ACHN (cell line): ENCODE measurements around the gene OR5C1.

ENCODE experiments used
- DNase-seq: peaks from one replicate; pipeline ENCODE4 v3.0.0-alpha.2; 2015
- in situ Hi-C: cut with HindIII; loops from 2 replicates; pipeline ENCODE4 v1.10.0; 2017; ENCODE audit warnings: low sequenced_read_pairs, low pct_ligation_motif_present, low pct_unique_long_range_greater_than_20kb

OR5C1 gene

DNA sequence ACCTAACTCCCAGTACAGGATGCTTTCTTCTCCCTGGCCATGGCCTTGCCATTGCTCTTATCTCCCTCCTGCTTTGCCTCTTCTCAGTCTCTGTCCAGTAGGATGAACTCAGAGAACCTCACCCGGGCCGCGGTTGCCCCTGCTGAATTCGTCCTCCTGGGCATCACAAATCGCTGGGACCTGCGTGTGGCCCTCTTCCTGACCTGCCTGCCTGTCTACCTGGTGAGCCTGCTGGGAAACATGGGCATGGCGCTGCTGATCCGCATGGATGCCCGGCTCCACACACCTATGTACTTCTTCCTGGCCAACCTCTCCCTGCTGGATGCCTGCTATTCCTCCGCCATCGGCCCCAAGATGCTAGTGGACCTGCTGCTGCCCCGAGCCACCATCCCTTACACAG, at the start of gene OR5C1:
Gene OR5C1 (plus strand): TSS at position 103 of the 400 bp plus-strand sequence. CDS start 0 bp downstream, at position 103.
- in situ Hi-C loops, result no loop called here

DNA sequence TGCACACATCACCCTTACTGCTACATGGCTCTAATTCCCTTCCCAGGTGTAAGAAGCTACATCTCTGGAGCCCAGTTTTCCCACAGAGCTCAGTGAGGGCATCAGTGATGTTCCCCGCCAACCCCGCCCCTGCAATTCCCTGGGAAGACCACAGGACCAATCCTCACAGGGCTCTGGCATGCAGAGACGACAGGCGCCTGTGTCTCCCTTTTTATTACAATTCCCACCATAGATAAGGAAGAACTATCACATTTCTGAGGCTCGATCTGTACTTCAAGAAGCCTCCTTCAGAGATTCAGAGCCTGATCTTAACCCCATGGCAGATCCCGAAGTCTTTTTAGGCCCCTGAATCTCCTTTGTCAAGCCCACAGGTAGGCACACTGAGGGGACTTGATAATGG, 46.7 kb upstream of the OR5C1 start, which contains the start of gene OR1L6:
Gene OR1L6 (plus strand): TSS at position 301 of the 400 bp plus-strand sequence. CDS start 7,545 bp downstream, outside the sequence.
- in situ Hi-C loops, result no loop called here
- no peak for DNase-seq

More for the DNA sequence above, at the start of gene OR5C1:
- DNase-seq, result no peak

GRCh38 chr9:122754825-122755224, 33.9 kb upstream of the OR5C1 start:
- no peak for DNase-seq

DNA sequence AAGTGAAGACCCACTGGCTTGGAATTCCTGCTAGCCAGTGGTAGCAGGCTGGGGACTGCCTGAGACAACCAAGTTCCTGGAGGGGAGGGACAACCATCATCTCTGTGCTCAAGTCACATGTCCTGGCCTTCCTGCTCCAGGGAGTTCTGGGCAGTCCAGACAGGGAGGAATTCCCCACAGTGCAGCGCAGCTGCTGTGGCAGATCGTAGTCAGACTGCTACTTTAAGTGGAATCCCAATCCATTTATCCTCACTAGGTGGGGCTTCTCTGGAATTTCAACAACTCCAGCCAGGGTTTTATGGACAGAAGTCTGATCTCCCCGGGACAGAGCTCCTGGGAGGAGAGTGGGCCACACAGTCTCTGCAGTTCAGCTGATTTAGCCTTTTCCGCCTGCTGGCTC, 20.9 kb upstream of the OR5C1 start:
- in situ Hi-C loops, result no loop called here
- DNase-seq, result no peak

More at GRCh38 chr9:122754825-122755224, 33.9 kb upstream of the OR5C1 start:
- in situ Hi-C loops, result no loop called here

- no peak for DNase-seq
- in situ Hi-C loops, result no loop called here
These were observed 11.7 kb upstream of the OR5C1 start for GRCh38 chr9:122777052-122777451.

DNA sequence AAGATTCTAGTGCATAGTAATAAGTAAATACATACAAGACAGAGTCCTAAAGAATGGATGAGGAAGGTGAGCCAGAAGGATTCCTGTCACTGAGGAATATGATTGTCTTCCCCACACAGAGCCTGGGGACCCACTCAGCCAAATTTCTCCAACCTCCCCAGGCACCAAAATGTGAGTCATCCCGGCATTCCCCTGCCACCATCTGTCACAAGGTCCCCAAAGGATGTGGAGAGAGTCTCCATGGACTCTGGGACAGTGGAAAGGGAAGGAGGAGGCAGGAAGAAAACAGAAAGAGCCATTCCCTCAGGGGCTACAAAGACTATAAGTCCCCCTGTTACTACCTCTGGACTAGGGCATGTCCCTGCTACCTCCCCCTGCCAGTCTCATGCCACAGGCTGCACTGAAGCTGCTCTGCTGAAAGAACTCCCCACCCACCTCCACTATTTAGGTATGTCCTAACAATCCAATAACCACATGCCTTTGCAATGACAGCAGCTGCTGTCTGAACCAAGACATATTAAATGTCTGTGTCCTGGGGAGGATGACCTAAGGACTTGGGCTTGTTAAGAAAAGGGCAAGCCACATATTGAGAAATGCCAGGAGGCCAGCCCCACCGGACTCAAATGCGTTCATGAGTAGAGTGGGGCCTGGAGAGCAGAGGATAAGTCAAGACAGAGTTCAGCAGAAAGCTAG, 10.7 kb upstream of the OR5C1 start:
- no peak for DNase-seq
- in situ Hi-C loops, result no loop called here

- no peak for DNase-seq
- in situ Hi-C loops, result no loop called here
These were observed 9.6 kb upstream of the OR5C1 start for GRCh38 chr9:122779181-122779580.

DNA sequence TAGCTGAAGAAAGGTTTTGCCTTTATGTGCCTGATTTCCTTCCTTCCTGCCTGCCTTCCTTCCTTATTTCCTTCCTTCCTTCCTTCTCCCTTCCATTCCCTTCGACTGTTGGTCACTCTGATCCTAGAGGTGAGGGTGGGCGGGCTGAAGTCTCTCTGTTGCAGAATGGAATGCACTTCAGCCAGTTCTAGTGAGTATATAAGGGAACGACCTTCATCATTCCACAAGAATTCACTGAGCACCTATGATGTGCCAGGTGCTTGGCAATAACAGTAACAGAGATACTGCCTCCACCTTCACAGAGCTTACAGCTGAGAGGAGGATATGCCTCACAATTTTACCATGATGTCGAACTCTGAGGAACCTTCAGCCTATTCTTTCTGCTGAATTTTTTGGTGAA, 8.7 kb upstream of the OR5C1 start:
- no peak for DNase-seq
- in situ Hi-C loops, result no loop called here

- in situ Hi-C loops, result no loop called here
- no peak for DNase-seq
These were observed 7.1 kb upstream of the OR5C1 start for GRCh38 chr9:122781671-122782070.

DNA sequence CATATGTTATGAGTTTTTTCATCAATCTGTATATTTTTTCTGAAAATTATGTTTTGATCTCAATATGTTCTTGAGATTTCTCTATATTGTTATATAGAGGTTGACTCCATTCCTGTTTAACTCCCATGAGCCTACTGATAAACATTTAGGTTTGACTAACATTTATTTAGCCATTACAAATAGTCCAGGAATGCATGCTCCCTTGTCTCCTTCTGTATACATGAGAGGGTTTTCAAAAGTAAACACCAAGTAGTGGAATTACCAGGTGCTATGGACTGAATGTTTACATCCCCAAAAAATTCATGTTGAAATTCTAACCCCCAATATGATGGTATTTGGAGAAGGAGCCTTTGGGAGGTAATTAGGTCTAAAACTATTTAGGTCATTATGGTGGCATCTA, 3.5 kb upstream of the OR5C1 start:
- DNase-seq, result no peak
- in situ Hi-C loops, result no loop called here

DNA sequence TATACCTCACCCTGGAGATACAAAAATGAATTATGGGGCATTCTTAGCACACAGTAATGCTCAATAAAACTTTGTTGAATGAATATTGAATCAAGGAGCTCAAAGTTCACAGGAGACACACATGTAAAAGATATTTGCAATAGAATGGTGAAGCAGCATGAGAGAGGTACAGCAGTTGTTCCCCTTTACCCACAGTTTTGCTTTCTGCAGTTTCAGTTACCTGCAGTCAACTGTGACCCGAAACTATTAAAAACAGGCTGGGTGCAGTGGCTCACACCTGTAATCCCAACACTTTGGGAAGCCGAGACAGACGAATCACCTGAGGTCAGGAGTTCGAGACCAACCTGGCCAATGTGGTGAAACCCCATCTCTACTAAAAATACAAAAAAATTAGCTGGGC, 2.4 kb upstream of the OR5C1 start:
- DNase-seq, result no peak
- in situ Hi-C loops, result no loop called here

GRCh38 chr9:122789256-122790046, 718 bp downstream of the OR5C1 start:
- in situ Hi-C loops, result no loop called here
- no peak for DNase-seq

GRCh38 chr9:122791872-122792669, 3.3 kb downstream of the OR5C1 start:
- DNase-seq, result no peak
- in situ Hi-C loops, result no loop called here

DNA sequence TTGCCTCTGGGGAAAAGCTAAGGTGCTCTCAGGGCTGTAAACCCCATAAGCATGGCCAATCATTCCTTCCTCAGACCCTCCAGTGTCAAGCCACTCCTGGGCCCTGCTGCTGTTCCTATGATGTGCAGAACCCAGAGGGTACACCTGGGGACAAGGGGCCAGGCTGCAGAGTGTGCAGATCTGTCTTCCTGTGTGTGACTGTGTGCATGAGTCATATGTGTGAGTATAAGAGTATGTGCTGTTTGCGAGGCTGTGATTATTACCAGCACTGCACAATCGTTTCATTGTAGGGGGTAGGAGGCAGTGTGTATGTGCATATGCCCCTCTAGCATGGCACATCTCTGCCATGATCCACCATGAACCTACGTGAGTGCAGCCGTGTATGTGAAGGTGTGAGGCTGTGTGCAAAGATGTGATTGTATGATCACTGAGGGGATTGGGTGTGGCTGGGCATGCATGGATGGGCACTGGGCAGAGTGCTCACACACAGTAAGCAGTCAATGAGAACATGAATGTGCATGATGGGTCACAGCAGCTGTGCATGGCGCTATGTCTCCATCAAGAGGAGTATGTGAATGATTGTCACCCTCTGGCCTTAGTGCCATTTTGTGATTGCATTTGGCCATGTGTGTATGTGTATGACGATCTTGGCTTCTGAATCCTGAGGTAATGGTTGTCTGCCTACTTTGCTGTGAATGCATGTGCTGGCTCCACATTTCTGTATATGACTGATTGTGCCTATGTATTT, 8.8 kb downstream of the OR5C1 start:
- in situ Hi-C loops, result no loop called here
- DNase-seq, result no peak

GRCh38 chr9:122800066-122801060, 11.6 kb downstream of the OR5C1 start, which contains the start of gene OR1K1:
TSS of gene OR1K1 (plus strand) at chr9:122800123. CDS start at chr9:122800123, 0 bp downstream.
- DNase-seq, result no peak
- in situ Hi-C loops, result no loop called here

DNA sequence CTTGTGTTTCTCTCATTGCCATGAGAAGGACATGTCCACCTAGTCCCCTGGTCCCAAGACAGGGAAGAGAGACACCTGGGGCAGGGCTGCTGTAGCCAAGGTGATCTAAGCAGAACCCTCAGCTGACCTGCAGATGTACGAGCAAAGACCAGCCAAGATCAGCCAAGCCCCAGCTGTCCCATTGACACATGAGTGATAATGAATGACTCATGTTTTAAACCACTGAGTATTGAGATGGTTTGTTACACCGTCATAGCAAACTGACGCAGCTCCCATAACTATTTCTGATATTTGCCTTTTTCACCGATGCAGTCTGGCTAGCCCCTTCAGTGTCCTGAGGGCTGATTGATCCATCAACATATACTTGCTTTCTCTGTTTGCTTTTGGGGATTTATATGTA, 17.9 kb downstream of the OR5C1 start:
- in situ Hi-C loops, result no loop called here
- DNase-seq, result no peak

GRCh38 chr9:122807271-122807900, 18.7 kb downstream of the OR5C1 start:
- in situ Hi-C loops, result no loop called here
- no peak for DNase-seq
